ENCODE results near the gene HIGD1C.

DNA sequence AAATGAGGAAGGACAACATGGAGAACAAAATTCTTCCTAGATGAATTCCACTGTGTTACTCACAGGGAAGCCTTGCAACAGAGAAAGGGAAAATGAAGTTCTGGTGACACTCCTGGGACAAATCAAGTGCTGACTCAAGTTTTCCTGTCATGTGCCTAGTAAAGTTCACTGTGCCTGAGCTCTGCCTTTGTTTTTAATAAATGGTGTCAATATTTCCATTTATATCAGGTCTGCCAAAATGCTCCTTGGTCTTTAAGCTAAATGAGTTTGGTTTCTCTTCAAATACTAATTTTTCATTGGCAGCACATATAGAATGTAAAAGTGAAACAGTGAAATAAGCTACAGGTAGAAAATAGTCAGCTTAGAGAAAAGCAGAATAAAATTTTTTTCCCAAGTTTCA, 33.0 kb downstream of the HIGD1C start:
- TF ChIP-seq, protein P1, sequence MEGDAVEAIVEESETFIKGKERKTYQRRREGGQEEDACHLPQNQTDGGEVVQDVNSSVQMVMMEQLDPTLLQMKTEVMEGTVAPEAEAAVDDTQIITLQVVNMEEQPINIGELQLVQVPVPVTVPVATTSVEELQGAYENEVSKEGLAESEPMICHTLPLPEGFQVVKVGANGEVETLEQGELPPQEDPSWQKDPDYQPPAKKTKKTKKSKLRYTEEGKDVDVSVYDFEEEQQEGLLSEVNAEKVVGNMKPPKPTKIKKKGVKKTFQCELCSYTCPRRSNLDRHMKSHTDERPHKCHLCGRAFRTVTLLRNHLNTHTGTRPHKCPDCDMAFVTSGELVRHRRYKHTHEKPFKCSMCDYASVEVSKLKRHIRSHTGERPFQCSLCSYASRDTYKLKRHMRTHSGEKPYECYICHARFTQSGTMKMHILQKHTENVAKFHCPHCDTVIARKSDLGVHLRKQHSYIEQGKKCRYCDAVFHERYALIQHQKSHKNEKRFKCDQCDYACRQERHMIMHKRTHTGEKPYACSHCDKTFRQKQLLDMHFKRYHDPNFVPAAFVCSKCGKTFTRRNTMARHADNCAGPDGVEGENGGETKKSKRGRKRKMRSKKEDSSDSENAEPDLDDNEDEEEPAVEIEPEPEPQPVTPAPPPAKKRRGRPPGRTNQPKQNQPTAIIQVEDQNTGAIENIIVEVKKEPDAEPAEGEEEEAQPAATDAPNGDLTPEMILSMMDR (IDR thresholded peaks at IDR 0.05; ENCODE audit: insufficient read depth, low read length): no peak
- TF ChIP-seq GABPA (IDR thresholded peaks at IDR 0.05; ENCODE audit: low read depth): no peak
